ENCODE data around the gene ERCC3.

- TF ChIP-seq CTCF (IDR thresholded peaks at IDR 0.05) (no peak), POLR2A (IDR thresholded peaks at IDR 0.05) (no peak), POLR2AphosphoS5 (IDR thresholded peaks at IDR 0.05; ENCODE audit: insufficient read depth in 1 of 2, low read depth in 1 of 2) (no peak)
Measured at GRCh38 chr2:127255146-127255545, 38.8 kb downstream of the ERCC3 start.
